Upper lobe of left lung (tissue), 4 donors: ENCODE measurements around the gene SH2D2A.

Experiments used
- EP300 ChIP-seq, 4 donors: sonication (generic); formaldehyde crosslinking; IDR thresholded peaks; one replicate each; pipeline ENCODE4 v1.5.1; 2017; ENCODE audit warnings: antibody characterized with exemption in 4 of 4, control low read depth in 2 of 4
- POLR2A ChIP-seq, 4 donors: fragments of 450-650 bp; IDR thresholded peaks; one replicate each; pipeline ENCODE4 v1.5.1; 2016 to 2017; ENCODE audit warnings: antibody characterized with exemption in 4 of 4, mild to moderate bottlenecking in 2 of 4
- TF ChIP-seq, protein P1 (sequence below), 6 experiments: fragments of 450-650 bp in 4 of 6; fragments of 200-600 bp in 2 of 6; sonication (generic) in 2 of 6; IDR thresholded peaks; one replicate each; pipeline ENCODE4 v1.5.1; 2016 to 2019; ENCODE audit warnings: antibody characterized with exemption in 6 of 6

DNA sequence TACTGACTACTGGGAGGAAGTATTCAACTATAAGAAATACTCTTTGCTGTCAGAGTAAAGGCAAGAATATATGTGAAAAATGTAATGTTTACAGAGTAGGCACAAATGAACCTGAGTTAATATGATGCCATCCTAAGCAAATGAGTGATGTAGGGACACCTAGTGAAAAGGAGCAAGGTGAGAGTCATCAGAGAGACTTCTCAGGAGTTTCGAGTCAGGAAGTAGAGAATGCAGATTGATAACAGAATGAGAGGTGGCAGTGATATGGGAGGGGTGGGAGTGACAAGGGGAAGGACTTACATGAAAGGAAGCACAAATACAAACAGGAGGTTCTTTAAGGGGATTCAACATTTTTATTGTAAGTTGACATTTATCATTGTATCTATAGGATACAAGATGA lies 39.1 kb downstream of the SH2D2A start:
- TF ChIP-seq POLR2A (IDR thresholded peaks at IDR 0.05) = no peak
- TF ChIP-seq, protein P1, sequence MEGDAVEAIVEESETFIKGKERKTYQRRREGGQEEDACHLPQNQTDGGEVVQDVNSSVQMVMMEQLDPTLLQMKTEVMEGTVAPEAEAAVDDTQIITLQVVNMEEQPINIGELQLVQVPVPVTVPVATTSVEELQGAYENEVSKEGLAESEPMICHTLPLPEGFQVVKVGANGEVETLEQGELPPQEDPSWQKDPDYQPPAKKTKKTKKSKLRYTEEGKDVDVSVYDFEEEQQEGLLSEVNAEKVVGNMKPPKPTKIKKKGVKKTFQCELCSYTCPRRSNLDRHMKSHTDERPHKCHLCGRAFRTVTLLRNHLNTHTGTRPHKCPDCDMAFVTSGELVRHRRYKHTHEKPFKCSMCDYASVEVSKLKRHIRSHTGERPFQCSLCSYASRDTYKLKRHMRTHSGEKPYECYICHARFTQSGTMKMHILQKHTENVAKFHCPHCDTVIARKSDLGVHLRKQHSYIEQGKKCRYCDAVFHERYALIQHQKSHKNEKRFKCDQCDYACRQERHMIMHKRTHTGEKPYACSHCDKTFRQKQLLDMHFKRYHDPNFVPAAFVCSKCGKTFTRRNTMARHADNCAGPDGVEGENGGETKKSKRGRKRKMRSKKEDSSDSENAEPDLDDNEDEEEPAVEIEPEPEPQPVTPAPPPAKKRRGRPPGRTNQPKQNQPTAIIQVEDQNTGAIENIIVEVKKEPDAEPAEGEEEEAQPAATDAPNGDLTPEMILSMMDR (IDR thresholded peaks at IDR 0.05) = no peak
- TF ChIP-seq EP300 (IDR thresholded peaks at IDR 0.05) = no peak
